Activated B cell treated with CpG ODN at 0.5 μM for 24 hours (primary cell): ENCODE measurements around the gene KRT23. TPM values are rescaled to one million over a fixed set of nuclear protein-coding genes. Genes with fewer than 3 reads are reported as not detected.

ENCODE experiments used
- ATAC-seq: fragments of 200-7000 bp; cut with Tn5 transposase; one replicate; pipeline ENCODE4 v1.10.0; 2021; ENCODE audit warnings: low read depth, mild to moderate bottlenecking, moderate library complexity
- CTCF ChIA-PET: fragments of 350-600 bp; sonication (Branson Sonifier 250); formaldehyde crosslinking; loops from one replicate; lab custom pipeline; 2021; ENCODE audit warnings: antibody characterized with exemption; lab: Charles Lee
- POLR2A ChIA-PET: fragments of 350-600 bp; sonication (Branson Sonifier 250); formaldehyde crosslinking; loops from one replicate; lab custom pipeline; 2021; ENCODE audit warnings: antibody characterized with exemption; lab: Charles Lee
- DNase-seq: peaks from one replicate; pipeline ENCODE4 v3.0.0; 2022
- H3K27ac Mint-ChIP-seq: one replicate; pipeline ENCODE4 v1.8.0; 2020; ENCODE audit warnings: mixed read lengths
- H3K27me3 Mint-ChIP-seq: one replicate; pipeline ENCODE4 v1.8.0; 2021; ENCODE audit warnings: mixed read lengths
- H3K36me3 Mint-ChIP-seq: one replicate; pipeline ENCODE4 v1.8.0; 2021; ENCODE audit warnings: low read depth, mixed read lengths
- H3K4me1 Mint-ChIP-seq: one replicate; pipeline ENCODE4 v1.8.0; 2021; ENCODE audit warnings: mixed read lengths
- H3K4me3 Mint-ChIP-seq: one replicate; pipeline ENCODE4 v1.8.0; 2020; ENCODE audit warnings: mild to moderate bottlenecking, mixed read lengths
- H3K9me3 Mint-ChIP-seq: one replicate; pipeline ENCODE4 v1.8.0; 2020; ENCODE audit warnings: mixed read lengths
- CTCF ChIP-seq: fragments of 200-600 bp; IDR thresholded peaks from one replicate; pipeline ENCODE4 v1.8.0; 2022; ENCODE audit warnings: antibody characterized with exemption, mild to moderate bottlenecking
- intact Hi-C: fragments of 100-400 bp; cut with micrococcal nuclease; formaldehyde crosslinking; loops from one replicate; pipeline ENCODE4 v1.15.1; 2024
- total RNA-seq: library from RNA; stranded (reverse); gene quantifications from 2 replicates; pipeline ENCODE4 v1.2.3, GENCODE V29; 2022

KRT23 gene
- total RNA-seq, 1 donor from 2014 or later: not detected

- Mint-ChIP-seq H3K9me3 (no peaks in the 10 kb centered on the region), H3K36me3 (no peaks in the 10 kb centered on the region), H3K27ac (no peak overlapping the region), H3K4me3 (no peak overlapping the region), H3K27me3 (peaks cover 36% of the 10 kb centered on the region), H3K4me1 (no peaks in the 10 kb centered on the region)
- intact Hi-C loops: no loop called here
- ChIA-PET CTCF (no interaction called here), POLR2A (no interaction called here)
- no peak for DNase-seq
- ATAC-seq: no peak
- TF ChIP-seq CTCF: no peak
These were observed 942 bp downstream of the KRT23 start for GRCh38 chr17:40936437-40936971.

- Mint-ChIP-seq H3K27ac (no peak overlapping the region), H3K27me3 (peaks cover 34% of the 10 kb centered on the region), H3K9me3 (no peaks in the 10 kb centered on the region), H3K36me3 (no peaks in the 10 kb centered on the region), H3K4me1 (no peaks in the 10 kb centered on the region), H3K4me3 (no peak overlapping the region)
- intact Hi-C loops: no loop called here
- ATAC-seq (no peak), DNase-seq (no peak)
- ChIA-PET CTCF (no interaction called here), POLR2A (no interaction called here)
- no peak for TF ChIP-seq CTCF
These were observed 1.8 kb downstream of the KRT23 start for GRCh38 chr17:40935624-40936023.

DNA sequence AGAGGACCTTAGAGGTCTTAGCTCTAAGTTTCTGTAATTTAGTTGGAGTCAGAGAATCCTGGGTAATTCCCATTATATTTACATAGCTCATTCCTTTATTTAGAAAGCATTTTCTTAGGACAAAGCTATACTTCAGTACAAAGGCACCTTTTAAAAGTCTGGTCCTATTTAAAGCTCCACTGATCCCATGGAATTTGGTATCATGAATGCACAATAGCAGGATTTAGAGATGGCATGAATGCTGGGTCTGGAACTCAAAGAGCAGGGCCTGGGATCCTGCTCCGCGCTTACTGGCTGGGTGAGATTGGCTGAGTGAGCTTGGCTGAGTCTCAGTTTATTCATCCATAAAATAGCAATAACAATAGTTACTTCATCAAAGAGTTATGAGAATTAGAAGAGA is 4.8 kb downstream of the KRT23 start:
- DNase-seq (no peak), ATAC-seq (no peak)
- no peaks in the 10 kb centered on the region for H3K9me3 Mint-ChIP-seq
- H3K4me1 Mint-ChIP-seq: no peaks in the 10 kb centered on the region
- intact Hi-C loops: no loop called here
- H3K4me3 Mint-ChIP-seq: no peak overlapping the region
- H3K36me3 Mint-ChIP-seq: no peaks in the 10 kb centered on the region
- ChIA-PET POLR2A (no interaction called here), CTCF (interaction anchor here (0.9 to 1.3 kb wide), 2 partner anchors 390 to 730 kb away, joined by 3 read pairs; no protein-coding TSS in a partner anchor)
- H3K27ac Mint-ChIP-seq: no peak overlapping the region
- TF ChIP-seq CTCF: no peak
- H3K27me3 Mint-ChIP-seq: peaks cover 40% of the 10 kb centered on the region

- no peak overlapping the region for H3K4me3 Mint-ChIP-seq
- CTCF ChIA-PET: no interaction called here
- ATAC-seq: no peak
- no peaks in the 10 kb centered on the region for H3K9me3 Mint-ChIP-seq
- POLR2A ChIA-PET: no interaction called here
- DNase-seq: no peak
- peaks cover 42% of the 10 kb centered on the region for H3K27me3 Mint-ChIP-seq
- intact Hi-C loops: no loop called here
- no peak for TF ChIP-seq CTCF
- no peaks in the 10 kb centered on the region for H3K4me1 Mint-ChIP-seq
- H3K27ac Mint-ChIP-seq: no peak overlapping the region
- H3K36me3 Mint-ChIP-seq: no peaks in the 10 kb centered on the region
These were observed 6.1 kb downstream of the KRT23 start for GRCh38 chr17:40931311-40931710.

- ATAC-seq: no peak
- Mint-ChIP-seq H3K9me3 (no peaks in the 10 kb centered on the region), H3K27me3 (peaks cover 31% of the 10 kb centered on the region), H3K36me3 (no peaks in the 10 kb centered on the region), H3K4me1 (no peaks in the 10 kb centered on the region), H3K27ac (no peak overlapping the region), H3K4me3 (no peak overlapping the region)
- DNase-seq: no peak
- no peak for TF ChIP-seq CTCF
- ChIA-PET POLR2A (no interaction called here), CTCF (no interaction called here)
- intact Hi-C loops: no loop called here
These were observed 11.1 kb downstream of the KRT23 start for GRCh38 chr17:40926341-40926740.
